Adrenal gland (tissue), 5 donors: ENCODE data around the gene INF2.

ENCODE experiments used
- POLR2A ChIP-seq, 2 donors: fragments of 450-650 bp; IDR thresholded peaks; one replicate each; pipeline ENCODE4 v1.6.1; 2017; ENCODE audit warnings: antibody characterized with exemption in 2 of 2, mild to moderate bottlenecking in 2 of 2, moderate library complexity in 1 of 2
- TF ChIP-seq, protein P1 (sequence below), 6 experiments: fragments of 450-650 bp in 4 of 6; fragments of 200-600 bp in 2 of 6; sonication (generic) in 1 of 6; IDR thresholded peaks; 1 replicate in 5 of 6; 2 replicates in 1 of 6; pipeline versions ENCODE4 v1.5.1 to v1.8.0; 2016 to 2021; ENCODE audit warnings: antibody characterized with exemption in 6 of 6, mild to moderate bottlenecking in 2 of 6, moderate library complexity in 1 of 6
- donor health status: DM: no; HTN: no; CAD: no.

GRCh38 chr14:104644091-104644635, 45.3 kb upstream of the INF2 start:
- TF ChIP-seq, protein P1, sequence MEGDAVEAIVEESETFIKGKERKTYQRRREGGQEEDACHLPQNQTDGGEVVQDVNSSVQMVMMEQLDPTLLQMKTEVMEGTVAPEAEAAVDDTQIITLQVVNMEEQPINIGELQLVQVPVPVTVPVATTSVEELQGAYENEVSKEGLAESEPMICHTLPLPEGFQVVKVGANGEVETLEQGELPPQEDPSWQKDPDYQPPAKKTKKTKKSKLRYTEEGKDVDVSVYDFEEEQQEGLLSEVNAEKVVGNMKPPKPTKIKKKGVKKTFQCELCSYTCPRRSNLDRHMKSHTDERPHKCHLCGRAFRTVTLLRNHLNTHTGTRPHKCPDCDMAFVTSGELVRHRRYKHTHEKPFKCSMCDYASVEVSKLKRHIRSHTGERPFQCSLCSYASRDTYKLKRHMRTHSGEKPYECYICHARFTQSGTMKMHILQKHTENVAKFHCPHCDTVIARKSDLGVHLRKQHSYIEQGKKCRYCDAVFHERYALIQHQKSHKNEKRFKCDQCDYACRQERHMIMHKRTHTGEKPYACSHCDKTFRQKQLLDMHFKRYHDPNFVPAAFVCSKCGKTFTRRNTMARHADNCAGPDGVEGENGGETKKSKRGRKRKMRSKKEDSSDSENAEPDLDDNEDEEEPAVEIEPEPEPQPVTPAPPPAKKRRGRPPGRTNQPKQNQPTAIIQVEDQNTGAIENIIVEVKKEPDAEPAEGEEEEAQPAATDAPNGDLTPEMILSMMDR (IDR thresholded peaks at IDR 0.05) = no peak
- TF ChIP-seq POLR2A (IDR thresholded peaks at IDR 0.05) = no peak
